CD4-positive, alpha-beta T cell (primary cell): Measurements from ENCODE around the gene TRIB2. TPM values are rescaled to one million over a fixed set of nuclear protein-coding genes. Genes with fewer than 3 reads are reported as not detected.

ENCODE experiments used
- ATAC-seq: fragments of 200-7000 bp; cut with Tn5 transposase; one replicate; pipeline ENCODE4 v1.10.0; 2022; ENCODE audit warnings: mild to moderate bottlenecking; ENCODE audit not compliant: poor library complexity
- CTCF ChIA-PET: fragments of 350-600 bp; sonication (Branson Sonifier 250); formaldehyde crosslinking; loops from one replicate; lab custom pipeline; 2021; ENCODE audit warnings: antibody characterized with exemption, inconsistent platforms; lab: Charles Lee
- POLR2A ChIA-PET: fragments of 350-600 bp; sonication (Branson Sonifier 250); formaldehyde crosslinking; loops from one replicate; lab custom pipeline; 2021; ENCODE audit warnings: antibody characterized with exemption, inconsistent platforms; lab: Charles Lee
- DNase-seq, 14 experiments: peaks; one replicate each; pipeline ENCODE4 v3.0.0-alpha.2; 2013 to 2020; ENCODE audit warnings: mixed read lengths in 2 of 14
- H3K27ac ChIP-seq, 2 donors: one replicate each; pipeline versions ENCODE4 v1.5.1 to v1.7.0; 2013; ENCODE audit warnings: low read length in 2 of 2, low read depth in 1 of 2, mild to moderate bottlenecking in 1 of 2
- H3K27me3 ChIP-seq, 2 experiments: 1 replicate in 1 of 2; 2 replicates in 1 of 2; pipeline versions ENCODE4 v1.6.1 to v1.7.0; 2013; ENCODE audit warnings: low read length in 2 of 2, control low read depth in 1 of 2, mild to moderate bottlenecking in 1 of 2, moderate library complexity in 1 of 2; ENCODE audit not compliant: insufficient read depth in 2 of 2, control insufficient read depth in 1 of 2
- H3K36me3 ChIP-seq: one replicate; pipeline ENCODE4 v1.6.1; 2013; ENCODE audit warnings: low read length, control low read depth; ENCODE audit not compliant: insufficient read depth
- H3K4me1 ChIP-seq: one replicate; pipeline ENCODE4 v1.6.1; 2013; ENCODE audit warnings: low read length, control low read depth; ENCODE audit not compliant: insufficient read depth
- H3K4me3 ChIP-seq: one replicate; pipeline ENCODE4 v1.5.1; 2013; ENCODE audit warnings: mild to moderate bottlenecking, low read length, moderate library complexity
- H3K9me3 ChIP-seq, 2 experiments: 1 replicate in 1 of 2; 2 replicates in 1 of 2; pipeline versions ENCODE4 v1.6.1 to v1.7.0; 2013; ENCODE audit warnings: low read length in 2 of 2, mild to moderate bottlenecking in 2 of 2, control low read depth in 1 of 2, moderate library complexity in 1 of 2; ENCODE audit not compliant: control insufficient read depth in 1 of 2, insufficient read depth in 1 of 2
- H3K27ac Mint-ChIP-seq: one replicate; pipeline ENCODE4 v1.8.0; 2020; ENCODE audit warnings: mixed read lengths
- H3K27me3 Mint-ChIP-seq: one replicate; pipeline ENCODE4 v1.8.0; 2021; ENCODE audit warnings: mixed read lengths
- H3K36me3 Mint-ChIP-seq: one replicate; pipeline ENCODE4 v1.8.0; 2021; ENCODE audit warnings: low read depth, mixed read lengths
- H3K4me1 Mint-ChIP-seq: one replicate; pipeline ENCODE4 v1.8.0; 2021; ENCODE audit warnings: low read depth, mixed read lengths
- H3K4me3 Mint-ChIP-seq: one replicate; pipeline ENCODE4 v1.8.0; 2020; ENCODE audit warnings: mild to moderate bottlenecking, mixed read lengths
- H3K9me3 Mint-ChIP-seq: one replicate; pipeline ENCODE4 v1.8.0; 2020; ENCODE audit warnings: mixed read lengths
- CTCF ChIP-seq: fragments of 200-600 bp; IDR thresholded peaks from one replicate; pipeline ENCODE4 v1.8.0; 2022; ENCODE audit warnings: antibody characterized with exemption, mild to moderate bottlenecking
- intact Hi-C, 2 experiments: fragments of 100-400 bp; cut with DNase I in 1 of 2; cut with micrococcal nuclease in 1 of 2; formaldehyde crosslinking; loops; one replicate each; pipeline versions ENCODE4 v1.15.1 to v1.9.0; 2023 to 2025; cut with DNase I, micrococcal nuclease
- total RNA-seq, 174 experiments: library from RNA in 2 of 174; stranded (reverse) in 2 of 174; gene quantifications; one replicate each; pipeline ENCODE4 v1.2.3 and lab custom pipeline; 2021 to 2026

TRIB2 gene
- total RNA-seq, 2 experiments from 2014 or later = 91.3 to 102 TPM

GRCh38 chr2:12718711-12719399 lies 2.1 kb downstream of the TRIB2 start:
- intact Hi-C loops = loop anchor here (1.0 to 10.0 kb wide), 8 partner anchors 9 to 764 kb away; no protein-coding TSS in a partner anchor
- ChIA-PET CTCF (interaction anchor here (3.2 kb wide), 1 partner anchor 218 kb away, joined by 10 read pairs; no protein-coding TSS in a partner anchor), POLR2A (interaction anchor here (0.6 to 4.2 kb wide), 9 partner anchors 9 to 674 kb away, joined by 3 to 73 read pairs (median 10); no protein-coding TSS in a partner anchor)
- Histone ChIP-seq H3K27me3 (no peaks in the 10 kb centered on the region), H3K27ac (peak overlapping the region; percentile 68 to 88), H3K4me1 (peaks cover 45% of the 10 kb centered on the region), H3K4me3 (peak overlapping the region; percentile 93), H3K36me3 (peaks cover 10% of the 10 kb centered on the region), H3K9me3 (no peaks in the 10 kb centered on the region)
- peak in 7 of 14 experiments; percentile 11 to 58 (median 35) for DNase-seq
- no peak for TF ChIP-seq CTCF
- H3K27me3 Mint-ChIP-seq = no peaks in the 10 kb centered on the region
- peaks cover 64% of the 10 kb centered on the region for H3K4me1 Mint-ChIP-seq
- H3K27ac Mint-ChIP-seq = peak overlapping the region; percentile 93
- peak overlapping the region; percentile 100 for H3K4me3 Mint-ChIP-seq
- no peak for ATAC-seq
- H3K9me3 Mint-ChIP-seq = no peaks in the 10 kb centered on the region
- H3K36me3 Mint-ChIP-seq = peaks cover 58% of the 10 kb centered on the region

- TF ChIP-seq CTCF = no peak
- ChIA-PET CTCF (no interaction called here), POLR2A (interaction anchor here (1.1 to 2.6 kb wide), 4 partner anchors 9 to 231 kb away, joined by 4 to 12 read pairs (median 6); no protein-coding TSS in a partner anchor)
- peak overlapping the region; percentile 93 for H3K4me3 ChIP-seq
- DNase-seq (no peak), ATAC-seq (no peak)
- peak overlapping the region; percentile 68 to 88 for H3K27ac ChIP-seq
- H3K9me3 ChIP-seq = no peaks in the 10 kb centered on the region
- H3K36me3 ChIP-seq = peaks cover 18% of the 10 kb centered on the region
- H3K27me3 Mint-ChIP-seq = no peaks in the 10 kb centered on the region
- peaks cover 65% of the 10 kb centered on the region for H3K4me1 Mint-ChIP-seq
- no peaks in the 10 kb centered on the region for H3K27me3 ChIP-seq
- peak overlapping the region; percentile 100 for H3K4me3 Mint-ChIP-seq
- H3K9me3 Mint-ChIP-seq = no peaks in the 10 kb centered on the region
- H3K36me3 Mint-ChIP-seq = peaks cover 66% of the 10 kb centered on the region
- peak overlapping the region; percentile 93 for H3K27ac Mint-ChIP-seq
- H3K4me1 ChIP-seq = peaks cover 48% of the 10 kb centered on the region
- intact Hi-C loops = loop anchor here (2.0 to 10.0 kb wide), 9 partner anchors 138 to 1245 kb away; no protein-coding TSS in a partner anchor
These were observed 2.9 kb downstream of the TRIB2 start for GRCh38 chr2:12719400-12720277.

GRCh38 chr2:12720278-12720620 lies 3.5 kb downstream of the TRIB2 start:
- ChIA-PET POLR2A (interaction anchor here (1.1 to 2.6 kb wide), 5 partner anchors 8 to 232 kb away, joined by 3 to 12 read pairs (median 4); no protein-coding TSS in a partner anchor), CTCF (no interaction called here)
- no peaks in the 10 kb centered on the region for H3K9me3 Mint-ChIP-seq
- no peak for TF ChIP-seq CTCF
- peak overlapping the region; percentile 100 for H3K4me3 Mint-ChIP-seq
- peaks cover 65% of the 10 kb centered on the region for H3K4me1 Mint-ChIP-seq
- H3K27ac Mint-ChIP-seq = peak overlapping the region; percentile 93
- DNase-seq (no peak), ATAC-seq (no peak)
- peaks cover 72% of the 10 kb centered on the region for H3K36me3 Mint-ChIP-seq
- Histone ChIP-seq H3K36me3 (peaks cover 24% of the 10 kb centered on the region), H3K27ac (no peak overlapping the region), H3K4me1 (peaks cover 46% of the 10 kb centered on the region), H3K4me3 (peak overlapping the region; percentile 93), H3K27me3 (no peaks in the 10 kb centered on the region), H3K9me3 (no peaks in the 10 kb centered on the region)
- intact Hi-C loops = loop anchor here (2.0 to 10.0 kb wide), 2 partner anchors 889 to 1245 kb away; no protein-coding TSS in a partner anchor
- H3K27me3 Mint-ChIP-seq = no peaks in the 10 kb centered on the region
